Measurements from ENCODE around the gene MYH9. TPM values are rescaled to one million over a fixed set of nuclear protein-coding genes. Genes with fewer than 3 reads are reported as not detected.
"Not testable (repeated sequence)": the region's sequence is repeated elsewhere in the genome, so short reads cannot be mapped to it uniquely, and the experiment has no call there.

MYH9 gene
- total RNA-seq, 2 donors from 2014 or later, result 521 to 691 TPM

DNA sequence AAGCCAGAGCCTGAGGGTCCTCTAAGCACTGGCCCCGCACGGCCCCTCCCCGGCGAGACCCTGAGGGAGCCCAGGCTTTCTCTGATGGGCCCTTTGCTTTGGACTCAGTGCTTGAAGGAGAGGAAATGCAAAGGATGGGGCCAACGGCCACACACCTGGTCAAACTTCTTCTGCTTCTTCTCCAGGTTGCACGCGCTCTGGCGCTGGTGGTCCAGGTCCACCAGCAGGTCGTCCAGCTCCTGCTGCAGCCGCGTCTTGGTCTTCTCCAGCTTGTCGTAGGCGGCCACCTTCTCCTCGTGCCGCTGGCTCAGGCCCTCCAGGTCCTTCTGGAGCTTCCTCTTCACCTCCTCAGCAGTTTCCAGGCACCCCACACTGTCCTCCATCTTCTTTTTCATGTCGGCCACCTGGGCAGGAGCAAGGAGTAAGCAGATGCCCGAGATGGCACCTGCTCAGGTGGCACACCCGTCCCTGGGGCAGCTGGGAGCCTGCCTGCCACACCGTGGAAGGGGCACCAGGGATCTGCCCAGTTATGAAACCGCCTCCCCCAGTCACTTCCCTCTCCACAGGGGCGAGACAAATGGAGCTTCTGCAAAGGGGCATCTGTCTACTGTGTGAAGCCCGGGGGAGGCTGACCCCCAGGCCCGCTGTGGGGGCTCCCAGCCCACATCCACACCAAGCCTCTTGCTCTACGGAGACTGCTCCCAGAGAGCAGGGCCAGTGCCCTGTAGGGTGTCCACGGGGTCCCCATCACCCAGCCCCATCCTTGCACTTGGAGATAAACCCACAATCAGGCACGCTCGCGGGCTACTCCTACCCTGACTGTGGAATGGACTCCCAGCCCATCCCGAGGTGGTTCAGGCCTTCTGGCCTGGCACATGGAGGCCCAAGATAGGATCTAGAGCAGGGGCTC, 95.7 kb downstream of the MYH9 start:
- ATAC-seq, result peak; percentile 11 to 13
- H3K36me3 Mint-ChIP-seq, result peaks cover 54 to 73% of the 10 kb centered on the region in 2 donors
- no peaks in the 10 kb centered on the region for H3K9me3 Mint-ChIP-seq
- peak overlapping the region; percentile 69 to 70 for H3K27ac Mint-ChIP-seq
- no peak for DNase-seq (ENCODE audit: low spot score in 2 of 2)

DNA sequence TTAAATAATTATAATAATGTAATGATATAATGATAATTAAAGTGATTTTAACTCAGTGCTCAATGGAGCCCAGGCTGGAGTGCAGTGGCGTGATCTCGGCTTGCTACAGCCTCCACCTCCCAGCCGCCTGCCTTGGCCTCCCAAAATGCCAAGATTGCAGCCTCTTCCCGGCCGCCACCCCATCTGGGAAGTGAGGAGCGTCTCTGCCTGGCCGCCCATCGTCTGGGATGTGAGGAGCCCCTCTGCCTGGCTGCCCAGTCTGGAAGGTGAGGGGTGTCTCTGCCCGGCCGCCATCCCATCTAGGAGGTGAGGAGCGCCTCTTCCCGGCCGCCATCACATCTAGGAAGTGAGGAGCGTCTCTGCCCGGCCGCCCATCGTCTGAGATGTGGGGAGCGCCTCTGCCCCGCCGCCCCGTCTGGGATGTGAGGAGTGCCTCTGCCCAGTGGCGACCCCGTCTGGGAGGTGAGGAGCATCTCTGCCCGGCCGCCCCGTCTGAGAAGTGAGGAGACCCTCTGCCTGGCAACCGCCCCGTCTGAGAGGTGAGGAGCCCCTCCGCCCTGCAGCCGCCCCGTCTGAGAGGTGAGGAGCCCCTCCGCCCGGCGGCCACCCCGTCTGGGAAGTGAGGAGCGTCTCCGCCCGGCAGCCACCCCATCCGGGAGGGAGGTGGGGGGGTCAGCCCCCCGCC, 97.2 kb downstream of the MYH9 start:
- DNase-seq (ENCODE audit: low spot score in 2 of 2); H3K9me3 Mint-ChIP-seq; ATAC-seq: not testable (repeated sequence)
- H3K36me3 Mint-ChIP-seq, result peaks cover 51 to 69% of the 10 kb centered on the region in 2 donors
- H3K27ac Mint-ChIP-seq, result peak overlapping the region in 1 of 2 donors; percentile 85

DNA sequence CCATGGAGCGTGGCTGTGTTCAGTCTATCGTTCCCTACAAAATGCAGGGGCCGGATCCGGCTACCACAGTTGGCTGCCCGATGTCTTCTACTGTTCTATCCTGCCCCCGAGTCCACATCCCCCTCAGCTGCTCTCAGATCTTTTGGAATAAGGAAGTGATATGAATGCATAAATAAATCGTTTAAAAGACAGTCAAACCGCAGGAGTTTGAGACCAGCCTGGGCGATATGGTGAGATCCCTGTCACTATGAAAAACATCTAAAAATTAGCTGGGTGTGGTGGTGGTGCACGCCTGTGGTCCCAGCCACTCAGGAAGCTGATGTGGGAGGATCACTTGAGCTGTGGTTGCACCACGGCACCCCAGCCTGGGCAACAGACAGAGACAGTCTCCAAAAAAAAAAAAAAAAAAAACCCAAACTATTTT, 97.8 kb downstream of the MYH9 start:
- H3K27ac Mint-ChIP-seq, result peak overlapping the region; percentile 81 to 85
- peaks cover 45 to 63% of the 10 kb centered on the region in 2 donors for H3K36me3 Mint-ChIP-seq
- not testable (repeated sequence) for DNase-seq (ENCODE audit: low spot score in 2 of 2); ATAC-seq; H3K9me3 Mint-ChIP-seq

DNA sequence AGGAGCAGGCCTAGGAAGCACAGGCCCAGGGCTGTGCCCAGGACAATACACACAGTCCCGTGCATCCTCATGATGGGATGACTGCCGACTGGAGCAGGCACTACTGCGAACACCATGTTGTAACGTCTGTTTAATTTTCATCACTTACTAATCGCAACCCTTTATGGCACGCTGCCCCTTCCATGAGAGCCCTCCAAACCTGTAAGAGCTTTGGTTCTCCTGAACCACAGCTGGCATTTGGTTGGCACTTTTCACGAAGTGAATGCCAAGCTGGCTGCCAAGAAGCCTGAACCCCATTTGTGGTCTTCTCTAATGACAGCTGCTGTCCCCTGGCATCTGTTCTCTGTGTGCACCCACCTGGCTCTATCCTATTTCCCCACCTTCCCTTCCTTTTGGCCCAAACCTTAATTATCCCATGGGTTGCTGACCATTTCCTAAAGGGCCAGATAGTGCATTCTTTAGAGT, 98.3 kb downstream of the MYH9 start:
- ATAC-seq (no peak), DNase-seq (ENCODE audit: low spot score in 2 of 2) (no peak)
- Mint-ChIP-seq H3K36me3 (peaks cover 40 to 58% of the 10 kb centered on the region in 2 donors), H3K9me3 (no peaks in the 10 kb centered on the region), H3K27ac (peak overlapping the region; percentile 81 to 85)

DNA sequence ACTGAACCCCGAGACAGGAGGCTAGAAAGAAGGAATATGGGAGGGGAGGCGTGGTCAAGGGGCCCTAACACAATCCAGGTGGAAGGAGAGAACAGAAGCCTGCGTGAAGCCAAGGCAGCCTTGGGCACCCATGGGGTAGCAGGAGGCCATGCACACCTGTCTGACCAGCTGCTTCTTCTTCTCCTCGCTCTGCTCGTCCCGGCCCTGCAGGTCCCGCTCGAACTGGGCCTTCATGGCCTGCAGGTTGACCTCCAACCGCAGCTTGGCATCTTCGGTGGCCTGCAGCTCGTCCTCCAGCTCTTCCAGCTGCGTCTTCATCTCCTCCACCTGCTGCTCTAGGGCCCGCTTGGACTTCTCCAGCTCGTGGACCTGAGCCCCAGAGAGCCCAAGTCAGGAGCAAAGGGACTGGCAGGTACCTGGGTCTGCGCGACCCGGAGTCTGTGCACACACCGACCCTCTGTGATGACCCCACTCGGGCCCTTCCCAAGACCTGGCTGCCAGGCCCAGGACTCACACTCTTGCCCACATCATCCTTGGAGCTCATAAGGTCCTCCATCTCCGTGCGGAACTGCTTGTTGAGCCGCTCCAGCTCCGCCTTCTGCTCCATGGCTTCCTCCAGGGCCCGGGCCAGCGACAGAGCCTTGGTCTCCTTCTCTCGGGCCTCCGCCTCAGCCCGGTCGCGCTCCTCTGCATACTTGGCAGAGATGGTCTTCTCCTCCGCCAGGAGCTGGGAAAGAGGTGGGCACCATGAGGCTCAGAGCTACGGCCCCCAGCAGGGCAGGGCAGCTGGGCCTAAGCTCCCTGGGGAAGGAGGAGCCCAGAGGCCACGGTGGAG, 99.0 kb downstream of the MYH9 start:
- DNase-seq (ENCODE audit: low spot score in 2 of 2), result no peak
- no peak for ATAC-seq
- Mint-ChIP-seq H3K9me3 (no peaks in the 10 kb centered on the region), H3K27ac (peak overlapping the region; percentile 85 to 97), H3K36me3 (peaks cover 33 to 52% of the 10 kb centered on the region in 2 donors)

DNA sequence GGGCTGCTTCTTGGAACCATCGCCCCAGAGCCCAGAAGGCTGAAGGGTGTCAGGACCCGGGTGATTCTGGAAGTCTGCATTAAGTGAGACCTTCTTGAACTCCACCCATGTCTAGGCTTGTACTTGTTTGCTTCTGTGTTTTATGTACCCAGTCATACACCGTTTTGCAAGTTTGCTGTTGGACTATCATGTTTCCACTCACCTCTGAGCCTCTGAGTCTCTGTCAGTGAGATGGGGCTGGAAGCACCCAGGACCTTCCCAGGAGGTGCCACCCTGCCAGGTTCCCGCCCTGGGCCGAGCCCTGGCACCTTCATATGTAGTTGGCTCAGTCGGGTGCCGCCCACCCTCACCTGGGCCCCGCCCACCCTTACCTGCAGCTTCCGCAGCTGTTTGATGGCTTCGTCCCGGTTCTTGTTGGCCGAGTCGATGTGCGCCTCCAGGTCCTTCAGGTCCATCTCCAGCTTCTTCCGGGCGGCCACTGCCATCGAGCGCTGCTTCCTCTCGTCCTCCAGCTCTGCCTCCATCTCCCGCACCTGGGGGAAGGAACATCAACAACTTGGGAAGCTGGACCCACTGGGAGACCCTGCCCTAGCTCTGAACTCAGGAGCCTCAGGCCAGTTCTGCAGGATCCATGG, 99.8 kb downstream of the MYH9 start:
- no peaks in the 10 kb centered on the region for H3K9me3 Mint-ChIP-seq
- peaks cover 29 to 46% of the 10 kb centered on the region in 2 donors for H3K36me3 Mint-ChIP-seq
- no peak for ATAC-seq
- H3K27ac Mint-ChIP-seq, result peak overlapping the region; percentile 85 to 97
- DNase-seq (ENCODE audit: low spot score in 2 of 2), result no peak

DNA sequence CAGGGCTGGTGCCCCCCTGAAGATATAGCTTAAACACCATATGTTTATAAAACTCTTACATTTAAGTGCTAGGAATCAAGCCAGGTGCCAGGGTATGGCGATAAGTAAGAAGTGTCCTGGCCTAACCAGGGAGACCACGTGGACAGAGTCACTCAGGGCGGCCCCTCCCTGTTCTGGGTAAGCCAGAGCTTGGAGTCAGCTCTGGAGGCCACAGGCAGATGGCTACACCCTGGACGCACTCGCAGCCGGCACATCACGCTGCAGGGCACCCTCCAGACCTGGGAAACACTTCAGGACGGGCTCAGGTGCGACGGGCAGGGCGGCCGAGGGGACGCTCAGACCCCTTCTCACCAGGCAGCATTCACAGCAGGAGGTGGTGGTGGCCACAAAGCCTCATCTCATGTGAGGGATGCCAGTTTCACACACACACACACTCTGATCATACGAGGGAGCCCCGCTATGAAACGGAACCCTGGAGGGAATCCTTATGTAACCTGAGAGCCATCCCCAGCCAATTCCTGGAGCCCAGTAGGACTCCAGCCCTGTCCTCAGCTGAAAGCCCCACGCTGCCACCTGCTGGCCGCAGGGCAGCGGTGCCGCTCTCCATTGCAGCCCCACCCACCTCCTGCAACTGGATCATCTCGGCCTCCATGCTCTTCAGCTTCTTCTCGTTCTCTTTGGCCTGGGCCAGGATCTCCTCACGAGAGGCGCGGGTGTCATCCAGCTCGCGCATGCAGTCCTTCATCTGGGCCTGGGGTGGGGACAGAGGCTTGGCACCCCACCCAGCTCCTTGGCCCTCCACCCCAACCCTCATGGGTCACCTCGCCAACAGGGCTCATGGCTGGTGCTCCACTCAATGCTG, 101.4 kb downstream of the MYH9 start:
- peak in 1 of 2 donors; percentile 83 for DNase-seq (ENCODE audit: low spot score in 2 of 2)
- peaks cover 16 to 38% of the 10 kb centered on the region in 2 donors for H3K36me3 Mint-ChIP-seq
- H3K27ac Mint-ChIP-seq, result peak overlapping the region; percentile 78 to 90
- ATAC-seq, result peak; percentile 63 to 70
- H3K9me3 Mint-ChIP-seq, result no peaks in the 10 kb centered on the region

DNA sequence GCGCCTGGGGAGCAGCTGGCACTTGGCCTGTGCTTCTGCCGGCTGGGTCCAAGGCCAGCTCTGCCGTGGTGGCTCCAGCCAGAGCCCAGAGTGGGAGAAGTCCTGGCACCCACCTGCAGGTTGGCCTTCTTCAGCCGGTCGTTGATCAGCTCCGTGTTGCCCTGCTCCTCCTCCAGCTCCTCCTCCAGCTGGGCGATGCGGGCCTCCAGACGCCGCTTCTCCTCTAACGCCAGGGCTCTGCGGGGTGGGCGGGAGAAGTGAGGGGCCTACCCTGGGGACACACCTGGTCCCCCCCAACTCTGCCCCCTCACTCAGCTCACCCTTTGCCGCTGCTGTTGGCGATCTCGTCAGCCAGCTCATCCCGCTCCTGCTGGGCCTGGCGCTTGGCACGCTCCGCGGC, 102.2 kb downstream of the MYH9 start:
- ATAC-seq (no peak), DNase-seq (ENCODE audit: low spot score in 2 of 2) (no peak)
- Mint-ChIP-seq H3K36me3 (peaks cover 16 to 41% of the 10 kb centered on the region in 2 donors), H3K9me3 (no peaks in the 10 kb centered on the region), H3K27ac (peak overlapping the region in 1 of 2 donors; percentile 78)

DNA sequence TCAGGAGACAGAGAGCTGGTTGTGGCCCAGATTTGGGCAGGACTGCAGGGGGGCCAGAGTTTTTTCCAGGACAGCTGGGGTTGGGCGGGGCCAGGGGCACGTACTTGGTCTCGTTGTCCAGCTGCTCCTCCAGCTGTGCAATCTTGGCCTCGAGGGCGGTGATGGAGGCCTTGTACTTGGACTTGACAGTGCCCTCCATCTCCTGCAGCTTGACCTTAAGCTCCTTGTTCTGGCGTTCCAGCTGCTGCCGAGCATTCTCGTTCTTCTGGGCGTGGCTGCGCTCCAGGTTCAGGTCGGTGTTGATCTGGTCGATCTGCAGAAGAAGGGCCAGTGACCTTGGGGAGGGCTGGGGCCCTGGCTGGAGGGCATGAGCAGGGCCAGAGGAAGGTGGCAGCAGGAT, 102.8 kb downstream of the MYH9 start:
- Mint-ChIP-seq H3K9me3 (no peaks in the 10 kb centered on the region), H3K27ac (peak overlapping the region in 1 of 2 donors; percentile 25), H3K36me3 (peaks cover 16 to 40% of the 10 kb centered on the region in 2 donors)
- ATAC-seq (no peak), DNase-seq (ENCODE audit: low spot score in 2 of 2) (no peak)

DNA sequence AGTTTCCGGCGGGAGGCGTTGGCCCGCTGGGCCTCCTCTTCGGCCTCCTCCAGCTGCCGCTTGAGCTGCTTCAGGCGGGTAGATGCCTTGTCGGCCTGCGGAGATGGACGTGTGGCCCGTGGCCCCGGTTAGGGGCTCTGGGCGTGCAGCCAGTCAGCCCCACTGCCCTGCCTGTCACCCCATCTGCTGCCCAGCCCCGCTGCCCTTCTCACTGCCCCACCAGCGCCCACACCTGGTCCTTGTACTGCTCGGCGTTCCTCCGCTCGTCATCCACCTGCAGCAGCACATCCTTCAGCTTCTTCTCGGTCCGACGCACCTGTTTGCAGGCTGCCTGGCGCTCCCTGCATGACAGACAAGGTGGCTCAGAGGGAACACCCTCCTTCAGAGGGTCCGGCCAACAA, 103.6 kb downstream of the MYH9 start:
- H3K27ac Mint-ChIP-seq, result peak overlapping the region in 1 of 2 donors; percentile 16
- DNase-seq (ENCODE audit: low spot score in 2 of 2) (no peak), ATAC-seq (no peak)
- H3K36me3 Mint-ChIP-seq, result peaks cover 10 to 31% of the 10 kb centered on the region in 2 donors
- H3K9me3 Mint-ChIP-seq, result no peaks in the 10 kb centered on the region

DNA sequence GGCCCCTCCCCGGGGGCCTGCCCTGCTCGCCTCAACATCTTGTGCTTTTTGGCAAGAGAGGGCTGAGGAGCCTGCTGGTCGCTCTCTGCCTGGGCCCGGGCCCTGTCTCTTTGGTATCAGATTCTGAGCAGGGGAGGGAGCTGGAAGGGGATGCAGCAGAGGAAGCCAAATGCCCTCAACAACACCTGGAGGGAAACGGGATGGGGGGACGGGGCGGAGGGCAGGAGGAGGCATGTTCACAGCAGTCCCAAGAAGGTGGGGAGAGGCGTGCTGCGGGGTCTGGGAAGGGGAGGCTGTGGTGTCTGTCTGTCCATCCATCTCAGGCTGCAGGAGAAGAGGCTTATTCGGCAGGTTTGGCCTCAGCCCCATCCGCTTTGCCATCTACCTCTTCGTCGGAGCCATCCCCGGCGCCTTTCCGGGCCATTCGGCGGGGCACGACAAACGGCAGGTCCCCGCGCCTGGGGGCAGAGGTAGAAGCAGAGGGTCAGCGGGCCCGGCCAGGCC, 105.4 kb downstream of the MYH9 start:
- DNase-seq (ENCODE audit: low spot score in 2 of 2) (no peak), ATAC-seq (no peak)
- Mint-ChIP-seq H3K36me3 (peaks cover 10 to 21% of the 10 kb centered on the region in 2 donors), H3K27ac (peak overlapping the region in 1 of 2 donors; percentile 66), H3K9me3 (no peaks in the 10 kb centered on the region)

DNA sequence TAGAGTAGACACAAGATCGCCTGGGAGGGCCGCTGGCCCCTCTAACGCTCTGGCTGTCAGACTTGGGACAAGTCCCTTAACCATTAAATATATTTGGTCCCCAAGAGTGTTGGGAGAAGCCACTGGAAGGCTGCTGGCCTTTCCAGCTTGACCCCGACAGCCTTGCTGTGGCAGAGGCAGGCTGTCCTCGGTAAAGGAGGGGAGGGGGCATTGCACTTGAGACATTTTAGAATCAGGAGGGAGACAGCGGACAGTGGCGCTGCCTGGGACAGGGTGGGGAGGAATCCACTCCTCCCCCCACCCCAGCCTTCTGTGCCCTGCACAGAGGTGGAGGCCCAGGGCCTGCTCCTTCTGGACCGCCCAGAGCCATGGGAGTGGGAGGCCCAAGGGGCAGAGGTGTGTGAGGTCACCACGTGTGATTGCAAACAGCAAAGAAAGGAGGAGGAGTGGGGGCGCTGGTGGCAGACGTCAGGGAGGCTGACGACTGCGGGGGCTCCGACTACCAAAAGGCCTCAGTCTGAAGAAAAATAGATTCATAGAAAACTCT, 105.9 kb downstream of the MYH9 start:
- Mint-ChIP-seq H3K36me3 (peaks cover 5 to 15% of the 10 kb centered on the region in 2 donors), H3K27ac (peak overlapping the region; percentile 66 to 79), H3K9me3 (no peaks in the 10 kb centered on the region)
- DNase-seq (ENCODE audit: low spot score in 2 of 2) (no peak), ATAC-seq (no peak)

DNA sequence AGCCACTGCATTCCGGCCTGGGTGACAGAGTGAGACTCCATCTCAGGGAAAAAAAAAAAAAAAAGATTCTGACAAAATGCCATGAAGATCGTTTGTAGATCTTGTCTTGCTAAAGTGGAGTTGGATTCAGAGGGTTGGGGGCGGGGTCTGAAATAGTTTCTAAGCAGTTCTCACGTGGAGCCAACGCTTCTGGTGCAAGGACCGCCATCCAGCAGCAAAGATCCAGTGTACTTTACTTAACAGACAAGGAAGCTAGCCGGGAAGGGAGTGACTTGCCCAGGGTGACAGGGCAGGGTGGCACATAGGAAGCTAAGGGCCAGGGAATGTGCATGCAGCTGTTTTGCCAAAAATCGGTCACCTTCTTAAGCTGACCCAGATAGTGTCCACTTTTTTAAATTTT, 107.4 kb downstream of the MYH9 start:
- Mint-ChIP-seq H3K27ac (peak overlapping the region in 1 of 2 donors; percentile 47), H3K36me3 (peaks cover 0 to 11% of the 10 kb centered on the region in 2 donors)

DNA sequence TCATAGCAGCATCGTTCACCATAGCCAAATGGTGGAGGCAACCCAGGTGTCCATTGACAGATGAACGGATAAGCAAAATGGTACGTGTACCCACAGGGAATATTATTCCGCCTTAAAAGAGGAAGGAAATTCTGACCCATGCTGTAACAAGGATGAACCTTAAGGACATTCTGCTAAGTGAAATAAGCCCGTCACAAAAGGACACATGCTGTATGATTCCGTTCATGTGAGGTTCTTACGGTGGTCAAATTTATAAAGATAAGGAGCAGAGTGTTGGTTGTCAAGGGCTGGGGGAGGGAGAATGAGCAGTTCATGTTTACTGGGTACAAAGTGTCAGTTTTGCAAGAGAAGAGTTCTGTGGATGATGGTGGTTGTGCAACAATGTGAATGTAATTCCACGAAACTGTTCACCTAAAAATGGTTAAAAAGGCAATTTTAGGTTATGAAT, 108.5 kb downstream of the MYH9 start:
- H3K36me3 Mint-ChIP-seq, result peaks cover 0 to 11% of the 10 kb centered on the region in 2 donors
- no peak for DNase-seq (ENCODE audit: low spot score in 2 of 2)
- H3K27ac Mint-ChIP-seq, result peak overlapping the region in 1 of 2 donors; percentile 54
- ATAC-seq, result no peak
- no peaks in the 10 kb centered on the region for H3K9me3 Mint-ChIP-seq

More for the DNA sequence above, 107.4 kb downstream of the MYH9 start:
- DNase-seq (ENCODE audit: low spot score in 2 of 2) (no peak), ATAC-seq (no peak)
- H3K9me3 Mint-ChIP-seq, result no peaks in the 10 kb centered on the region

Measured in activated naive CD4-positive, alpha-beta T cell treated with anti-CD3 and anti-CD28 coated beads, Interleukin-2, amount 50 U/mL, for 72 hours (primary cell).